CD4-positive, alpha-beta T cell (primary cell): ENCODE results near the gene GPC5. TPM values are rescaled to one million over a fixed set of nuclear protein-coding genes. Genes with fewer than 3 reads are reported as not detected.

Experiments used
- ATAC-seq: fragments of 200-7000 bp; cut with Tn5 transposase; one replicate; pipeline ENCODE4 v1.10.0; 2022; ENCODE audit warnings: mild to moderate bottlenecking; ENCODE audit not compliant: poor library complexity
- CTCF ChIA-PET: fragments of 350-600 bp; sonication (Branson Sonifier 250); formaldehyde crosslinking; loops from one replicate; lab custom pipeline; 2021; ENCODE audit warnings: antibody characterized with exemption, inconsistent platforms; lab: Charles Lee
- POLR2A ChIA-PET: fragments of 350-600 bp; sonication (Branson Sonifier 250); formaldehyde crosslinking; loops from one replicate; lab custom pipeline; 2021; ENCODE audit warnings: antibody characterized with exemption, inconsistent platforms; lab: Charles Lee
- DNase-seq, 14 experiments: peaks; one replicate each; pipeline ENCODE4 v3.0.0-alpha.2; 2013 to 2020; ENCODE audit warnings: mixed read lengths in 2 of 14
- H3K27ac ChIP-seq, 2 donors: one replicate each; pipeline versions ENCODE4 v1.5.1 to v1.7.0; 2013; ENCODE audit warnings: low read length in 2 of 2, low read depth in 1 of 2, mild to moderate bottlenecking in 1 of 2
- H3K27me3 ChIP-seq, 2 experiments: 1 replicate in 1 of 2; 2 replicates in 1 of 2; pipeline versions ENCODE4 v1.6.1 to v1.7.0; 2013; ENCODE audit warnings: low read length in 2 of 2, control low read depth in 1 of 2, mild to moderate bottlenecking in 1 of 2, moderate library complexity in 1 of 2; ENCODE audit not compliant: insufficient read depth in 2 of 2, control insufficient read depth in 1 of 2
- H3K36me3 ChIP-seq: one replicate; pipeline ENCODE4 v1.6.1; 2013; ENCODE audit warnings: low read length, control low read depth; ENCODE audit not compliant: insufficient read depth
- H3K4me1 ChIP-seq: one replicate; pipeline ENCODE4 v1.6.1; 2013; ENCODE audit warnings: low read length, control low read depth; ENCODE audit not compliant: insufficient read depth
- H3K4me3 ChIP-seq: one replicate; pipeline ENCODE4 v1.5.1; 2013; ENCODE audit warnings: mild to moderate bottlenecking, low read length, moderate library complexity
- H3K9me3 ChIP-seq, 2 experiments: 1 replicate in 1 of 2; 2 replicates in 1 of 2; pipeline versions ENCODE4 v1.6.1 to v1.7.0; 2013; ENCODE audit warnings: low read length in 2 of 2, mild to moderate bottlenecking in 2 of 2, control low read depth in 1 of 2, moderate library complexity in 1 of 2; ENCODE audit not compliant: control insufficient read depth in 1 of 2, insufficient read depth in 1 of 2
- H3K27ac Mint-ChIP-seq: one replicate; pipeline ENCODE4 v1.8.0; 2020; ENCODE audit warnings: mixed read lengths
- H3K27me3 Mint-ChIP-seq: one replicate; pipeline ENCODE4 v1.8.0; 2021; ENCODE audit warnings: mixed read lengths
- H3K36me3 Mint-ChIP-seq: one replicate; pipeline ENCODE4 v1.8.0; 2021; ENCODE audit warnings: low read depth, mixed read lengths
- H3K4me1 Mint-ChIP-seq: one replicate; pipeline ENCODE4 v1.8.0; 2021; ENCODE audit warnings: low read depth, mixed read lengths
- H3K4me3 Mint-ChIP-seq: one replicate; pipeline ENCODE4 v1.8.0; 2020; ENCODE audit warnings: mild to moderate bottlenecking, mixed read lengths
- H3K9me3 Mint-ChIP-seq: one replicate; pipeline ENCODE4 v1.8.0; 2020; ENCODE audit warnings: mixed read lengths
- CTCF ChIP-seq: fragments of 200-600 bp; IDR thresholded peaks from one replicate; pipeline ENCODE4 v1.8.0; 2022; ENCODE audit warnings: antibody characterized with exemption, mild to moderate bottlenecking
- intact Hi-C, 2 experiments: fragments of 100-400 bp; cut with DNase I in 1 of 2; cut with micrococcal nuclease in 1 of 2; formaldehyde crosslinking; loops; one replicate each; pipeline versions ENCODE4 v1.15.1 to v1.9.0; 2023 to 2025; cut with DNase I, micrococcal nuclease
- total RNA-seq, 174 experiments: library from RNA in 2 of 174; stranded (reverse) in 2 of 174; gene quantifications; one replicate each; pipeline ENCODE4 v1.2.3 and lab custom pipeline; 2021 to 2026

GPC5 gene
- total RNA-seq, 2 experiments from 2014 or later, result not detected

GRCh38 chr13:91652404-91653301 lies 254.2 kb downstream of the GPC5 start:
- no peaks in the 10 kb centered on the region for H3K9me3 Mint-ChIP-seq
- no peak overlapping the region for H3K27ac Mint-ChIP-seq
- intact Hi-C loops, result no loop called here
- CTCF ChIA-PET, result no interaction called here
- Histone ChIP-seq H3K9me3 (no peaks in the 10 kb centered on the region), H3K36me3 (no peaks in the 10 kb centered on the region), H3K4me1 (no peaks in the 10 kb centered on the region), H3K4me3 (no peak overlapping the region), H3K27me3 (no peaks in the 10 kb centered on the region), H3K27ac (no peak overlapping the region)
- H3K4me3 Mint-ChIP-seq, result no peak overlapping the region
- DNase-seq (no peak), ATAC-seq (no peak)
- no peaks in the 10 kb centered on the region for H3K36me3 Mint-ChIP-seq
- POLR2A ChIA-PET, result no interaction called here
- no peak for TF ChIP-seq CTCF
- H3K4me1 Mint-ChIP-seq, result no peaks in the 10 kb centered on the region
- H3K27me3 Mint-ChIP-seq, result no peaks in the 10 kb centered on the region

GRCh38 chr13:91655731-91656130 lies 257.3 kb downstream of the GPC5 start:
- intact Hi-C loops, result no loop called here
- no peak for TF ChIP-seq CTCF
- H3K4me1 ChIP-seq, result no peaks in the 10 kb centered on the region
- H3K4me3 ChIP-seq, result no peak overlapping the region
- no peaks in the 10 kb centered on the region for H3K27me3 ChIP-seq
- no peaks in the 10 kb centered on the region for H3K36me3 ChIP-seq
- no peak overlapping the region for H3K4me3 Mint-ChIP-seq
- no peak overlapping the region for H3K27ac Mint-ChIP-seq
- H3K27ac ChIP-seq, result no peak overlapping the region
- no peak for ATAC-seq
- ChIA-PET POLR2A (no interaction called here), CTCF (no interaction called here)
- no peaks in the 10 kb centered on the region for H3K9me3 Mint-ChIP-seq
- DNase-seq, result no peak
- no peaks in the 10 kb centered on the region for H3K27me3 Mint-ChIP-seq
- H3K36me3 Mint-ChIP-seq, result no peaks in the 10 kb centered on the region
- no peaks in the 10 kb centered on the region for H3K4me1 Mint-ChIP-seq
- H3K9me3 ChIP-seq, result no peaks in the 10 kb centered on the region

- H3K36me3 Mint-ChIP-seq, result no peaks in the 10 kb centered on the region
- TF ChIP-seq CTCF, result no peak
- ChIA-PET CTCF (no interaction called here), POLR2A (no interaction called here)
- no peaks in the 10 kb centered on the region for H3K4me1 Mint-ChIP-seq
- Histone ChIP-seq H3K27ac (no peak overlapping the region), H3K36me3 (no peaks in the 10 kb centered on the region), H3K27me3 (no peaks in the 10 kb centered on the region), H3K4me1 (no peaks in the 10 kb centered on the region), H3K9me3 (no peaks in the 10 kb centered on the region), H3K4me3 (no peak overlapping the region)
- ATAC-seq (no peak), DNase-seq (no peak)
- no peaks in the 10 kb centered on the region for H3K9me3 Mint-ChIP-seq
- no peaks in the 10 kb centered on the region for H3K27me3 Mint-ChIP-seq
- H3K27ac Mint-ChIP-seq, result no peak overlapping the region
- intact Hi-C loops, result no loop called here
- H3K4me3 Mint-ChIP-seq, result no peak overlapping the region
These were observed 258.9 kb downstream of the GPC5 start for GRCh38 chr13:91657283-91657682.
